Right cardiac atrium (tissue), 5 donors: ENCODE results near the gene PIP. TPM values are rescaled to one million over a fixed set of nuclear protein-coding genes. Genes with fewer than 3 reads are reported as not detected.
"Not testable (repeated sequence)": the region's sequence is repeated elsewhere in the genome, so short reads cannot be mapped to it uniquely, and the experiment has no call there.

Experiments
- ATAC-seq, 2 donors: fragments of 200-7000 bp; cut with Tn5 transposase; one replicate each; pipeline versions ENCODE4 v1.8.0 to v1.9.1; 2020; ENCODE audit warnings: moderate library complexity in 2 of 2, mild to moderate bottlenecking in 1 of 2
- DNase-seq, 3 donors: peaks; one replicate each; pipeline ENCODE4 v3.0.0-alpha.2; 2020
- H3K27ac ChIP-seq: one replicate; pipeline ENCODE4 v1.5.1; 2013; ENCODE audit warnings: mild to moderate bottlenecking, low read length, control low read depth, moderate library complexity
- H3K27me3 ChIP-seq: one replicate; pipeline ENCODE4 v1.6.1; 2013; ENCODE audit not compliant: control insufficient read depth, insufficient read depth
- H3K4me1 ChIP-seq: one replicate; pipeline ENCODE4 v1.6.1; 2013; ENCODE audit warnings: low read length; ENCODE audit not compliant: control insufficient read depth, insufficient read depth
- H3K4me3 ChIP-seq: one replicate; pipeline ENCODE4 v1.5.1; 2013; ENCODE audit warnings: low read length, control low read depth
- H3K9me3 ChIP-seq: one replicate; pipeline ENCODE4 v1.6.1; 2013; ENCODE audit warnings: low read length; ENCODE audit not compliant: control insufficient read depth
- WGBS: extraction: QIAGEN DNeasy Blood & Tissue Kit; methylation state at CpG from one replicate; pipeline ENCODE4 v1.1.7; 2013; 5-methylcytosine and 5-hydroxymethylcytosine counted together
- intact Hi-C, 4 donors: fragments of 100-400 bp; cut with DNase I; formaldehyde crosslinking; loops; one replicate each; pipeline versions ENCODE4 v1.11.0 to v1.14.0; 2022 to 2023
- polyA plus RNA-seq: library from polyadenylated mRNA; stranded (reverse); fragments of 200-250 nt; gene quantifications from one replicate; pipeline ENCODE4 v1.2.3, GENCODE V29; 2013
- total RNA-seq, 4 donors: library from RNA; stranded (reverse); fragmentation: NEBNext Ultra II Directional; extraction: Animal tissue kit (Norgen Biotek cat#: 25700); gene quantifications; one replicate each; pipeline ENCODE4 v1.2.1, GENCODE V29; 2021
- donor health status: healthy with polysubstance abuse.
- donor health status: DM: no; HTN: yes; CAD: no.
- donor health status: DM: no; HTN: no; CAD: no.
- donor health status: DM: no; HTN: yes; CAD: no; lungs with severe emphysema.
- donor health status: DM: yes; HTN: yes; CAD: no.

The PIP gene
- total and polyA plus RNA-seq, 5 donors: not detected

DNA sequence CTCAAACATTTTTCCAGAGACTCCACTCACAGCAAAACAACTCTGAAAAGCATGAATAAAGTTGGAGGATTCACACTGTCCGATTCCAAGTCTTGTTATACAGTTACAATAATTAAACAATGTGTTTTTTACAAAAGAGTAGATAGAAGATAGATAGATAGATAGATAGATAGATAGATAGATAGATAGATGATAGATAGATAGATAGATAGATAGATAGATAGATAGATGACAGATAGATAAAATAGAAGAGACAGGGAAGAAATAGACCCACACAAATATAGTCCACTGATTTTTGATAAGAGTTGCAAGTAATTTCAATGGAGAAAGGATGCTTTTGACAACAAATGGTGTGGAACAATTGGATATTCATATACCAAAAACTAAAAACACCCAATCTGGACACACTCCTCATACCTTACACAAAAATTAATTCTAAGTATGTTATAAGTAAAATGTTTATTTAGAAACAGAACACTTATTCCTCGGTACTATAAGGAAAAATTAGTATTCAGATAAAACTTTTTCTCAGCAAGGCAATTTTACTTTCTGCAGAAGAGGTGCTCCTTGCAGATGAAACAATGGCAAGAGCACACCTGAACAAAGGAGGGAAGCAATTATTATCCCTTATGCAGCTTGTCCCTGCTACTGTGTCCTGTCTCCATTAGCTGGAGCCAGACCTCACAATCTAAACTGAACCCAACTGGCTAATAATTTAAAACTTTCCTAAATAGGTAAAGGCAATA, 45.7 kb downstream of the PIP start:
- no peak for ATAC-seq
- intact Hi-C loops: no loop called here

DNA sequence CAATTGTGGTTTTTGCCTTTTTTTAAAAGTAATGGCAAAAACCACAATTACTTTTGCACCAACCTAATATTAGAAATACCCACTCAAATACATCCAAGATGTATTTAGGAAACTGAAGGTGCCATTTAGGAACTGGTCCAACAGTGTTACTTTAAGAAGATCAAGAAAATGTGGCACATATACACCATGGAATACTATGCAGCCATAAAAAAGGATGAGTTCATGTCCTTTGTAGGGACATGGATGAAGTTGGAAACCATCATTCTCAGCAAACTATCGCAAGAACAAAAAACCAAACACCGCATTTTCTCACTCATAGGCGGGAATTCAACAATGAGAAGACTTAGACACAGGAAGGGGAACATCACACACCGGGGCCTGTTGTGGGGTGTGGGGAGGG, 48.9 kb downstream of the PIP start:
- H3K4me1 ChIP-seq, DNase-seq, H3K4me3 ChIP-seq, H3K27me3 ChIP-seq, ATAC-seq, intact Hi-C loops, H3K9me3 ChIP-seq, H3K27ac ChIP-seq: not testable (repeated sequence)
- 84% methylated on average over 4 of the region's 4 CpGs for WGBS

More for the DNA sequence above, 45.7 kb downstream of the PIP start:
- WGBS: 79% methylated on average over 2 of the region's 2 CpGs
- no peak for DNase-seq
- H3K4me3 ChIP-seq: no peak overlapping the region
- no peaks in the 10 kb centered on the region for H3K27me3 ChIP-seq
- H3K9me3 ChIP-seq: no peaks in the 10 kb centered on the region
- H3K4me1 ChIP-seq: no peaks in the 10 kb centered on the region
- H3K27ac ChIP-seq: no peak overlapping the region

DNA sequence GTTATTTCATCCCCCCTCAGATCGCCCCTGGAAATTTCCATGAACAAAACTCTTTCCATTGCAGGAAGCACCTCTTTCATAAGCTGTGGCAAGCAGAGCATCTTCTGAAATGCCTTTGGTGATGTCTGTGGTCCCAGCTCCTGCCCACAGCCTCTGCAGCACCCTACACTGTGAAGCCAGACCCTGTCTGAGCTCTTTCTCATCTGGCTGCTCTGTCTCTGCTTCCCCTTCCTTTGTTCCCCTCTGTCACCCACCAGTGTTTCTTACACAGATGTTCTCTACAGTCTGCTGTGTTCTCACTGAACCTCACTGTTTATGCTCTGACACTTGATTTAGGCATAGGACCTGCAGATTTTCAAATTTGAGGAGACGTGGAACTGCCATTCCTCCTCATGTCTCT, 49.5 kb downstream of the PIP start:
- WGBS: 81% methylated on average over 2 of the region's 2 CpGs

DNA sequence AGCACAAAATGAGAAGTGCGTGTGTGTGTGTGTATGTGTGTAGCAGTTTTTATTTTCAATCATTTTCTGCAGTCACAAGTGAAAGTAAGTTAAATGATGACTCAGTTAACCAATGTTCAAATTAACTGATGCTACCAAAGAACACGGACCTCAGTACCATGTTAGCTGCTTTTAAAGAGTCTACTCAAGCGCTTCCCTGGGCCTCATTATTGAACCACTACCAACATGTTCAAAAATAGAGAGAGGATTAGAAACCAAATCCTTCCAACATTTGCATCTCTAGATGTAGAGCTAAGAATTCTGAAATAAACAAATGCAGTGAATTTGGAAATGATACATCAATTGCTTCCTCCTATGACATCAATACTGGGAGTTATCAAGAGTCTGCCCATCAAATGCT, 51.1 kb downstream of the PIP start, which contains the start of gene TAS2R39:
TAS2R39 (plus strand) TSS at position 396 of the 400 bp plus-strand sequence; CDS start at position 396, 0 bp downstream.
- Histone ChIP-seq H3K4me1 (no peaks in the 10 kb centered on the region), H3K27ac (no peak within 1 kb of the TSS), H3K4me3 (no peak within 1 kb of the TSS), H3K27me3 (no peaks in the 10 kb centered on the region), H3K9me3 (no peaks in the 10 kb centered on the region)
- 85% methylated on average over 3 of the region's 3 CpGs for WGBS
- DNase-seq (no peak), ATAC-seq (no peak)
- intact Hi-C loops: no loop called here

More for the DNA sequence above, 49.5 kb downstream of the PIP start:
- no peak for ATAC-seq
- intact Hi-C loops: no loop called here
- no peaks in the 10 kb centered on the region for H3K27me3 ChIP-seq
- no peak overlapping the region for H3K27ac ChIP-seq
- no peaks in the 10 kb centered on the region for H3K4me1 ChIP-seq
- no peak for DNase-seq
- H3K4me3 ChIP-seq: no peak overlapping the region
- H3K9me3 ChIP-seq: no peaks in the 10 kb centered on the region

DNA sequence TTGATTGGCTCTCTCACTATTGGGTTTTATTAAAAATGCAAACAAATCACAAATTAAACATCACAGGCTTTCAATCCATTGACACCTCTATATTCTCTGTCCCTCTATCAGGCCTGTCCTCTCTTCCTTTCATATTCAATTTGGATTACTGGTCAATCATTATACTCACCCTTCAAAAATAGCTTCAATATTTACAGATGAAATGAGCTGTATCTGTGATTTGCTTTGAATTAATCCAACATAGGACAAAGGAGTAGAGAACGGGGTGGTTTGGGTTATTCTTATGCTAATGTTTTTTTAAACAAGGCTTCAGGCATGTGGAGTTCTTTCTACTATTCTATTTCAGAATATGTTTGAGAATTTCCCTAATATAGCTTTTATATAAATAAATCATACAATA, 53.7 kb downstream of the PIP start:
- H3K4me3 ChIP-seq: no peak overlapping the region
- H3K27ac ChIP-seq: no peak overlapping the region
- no peaks in the 10 kb centered on the region for H3K27me3 ChIP-seq
- no peaks in the 10 kb centered on the region for H3K9me3 ChIP-seq
- no peak for ATAC-seq
- 67% methylated on average over 1 of the region's 1 CpG for WGBS
- intact Hi-C loops: no loop called here
- DNase-seq: no peak
- H3K4me1 ChIP-seq: no peaks in the 10 kb centered on the region

DNA sequence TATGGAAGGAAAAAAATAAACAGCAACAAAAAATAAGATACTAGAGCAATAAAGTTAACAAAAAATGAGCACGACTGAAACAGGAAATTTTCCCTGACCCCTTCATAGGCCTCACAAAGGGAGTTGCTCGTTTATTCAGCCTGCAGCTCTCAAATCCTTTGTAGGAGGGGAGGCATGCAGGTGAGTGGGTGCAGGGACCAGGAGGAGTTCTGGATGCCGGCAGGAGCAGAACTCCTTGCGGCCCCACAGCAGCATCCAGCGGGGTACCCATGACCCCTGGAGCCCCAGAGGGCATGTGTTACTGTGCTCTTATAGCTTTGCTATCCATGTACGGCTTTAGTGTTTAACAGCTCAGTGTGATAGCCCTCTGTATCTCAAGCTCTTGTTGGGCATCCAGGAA, 57.1 kb downstream of the PIP start:
- DNase-seq (no peak), ATAC-seq (no peak)
- no peaks in the 10 kb centered on the region for H3K27me3 ChIP-seq
- H3K9me3 ChIP-seq: no peaks in the 10 kb centered on the region
- no peak overlapping the region for H3K27ac ChIP-seq
- H3K4me1 ChIP-seq: no peaks in the 10 kb centered on the region
- intact Hi-C loops: no loop called here
- 67% methylated on average over 6 of the region's 6 CpGs for WGBS
- no peak overlapping the region for H3K4me3 ChIP-seq

Other genes with a start within 250 kb of the PIP start
- gene TRPV6, start 246.3 kb upstream of the PIP start, total RNA-seq: not detected
- not detected for gene TRPV6, start 246.3 kb upstream of the PIP start, polyA plus RNA-seq
- gene TRPV5, start 198.3 kb upstream of the PIP start, total RNA-seq: not detected
- not detected for gene TRPV5, start 198.3 kb upstream of the PIP start, polyA plus RNA-seq
- gene LLCFC1, start 192.6 kb upstream of the PIP start, total RNA-seq: not detected
- not detected for gene LLCFC1, start 192.6 kb upstream of the PIP start, polyA plus RNA-seq
- gene KEL, start 169.7 kb upstream of the PIP start, total RNA-seq: 1 to 10 TPM in 1 of 4 donors, under 1 TPM in 2, not detected in 1; 0.25 to 1.6 (median 0.60) TPM
- gene KEL, start 169.7 kb upstream of the PIP start, polyA plus RNA-seq: 0.29 TPM
- gene OR9A2, start 104.9 kb upstream of the PIP start, total RNA-seq: not detected
- not detected for gene OR9A2, start 104.9 kb upstream of the PIP start, polyA plus RNA-seq
- not detected for gene OR6V1, start 79.7 kb upstream of the PIP start, total RNA-seq
- not detected for gene OR6V1, start 79.7 kb upstream of the PIP start, polyA plus RNA-seq
- gene TAS2R39, start 51.3 kb downstream of the PIP start, total RNA-seq: not detected
- gene TAS2R39, start 51.3 kb downstream of the PIP start, polyA plus RNA-seq: not detected
- not detected for gene TAS2R40, start 90.0 kb downstream of the PIP start, total RNA-seq
- not detected for gene TAS2R40, start 90.0 kb downstream of the PIP start, polyA plus RNA-seq
- 100 to 1,000 TPM; 182 to 249 (median 234) TPM for gene GSTK1, start 131.4 kb downstream of the PIP start, total RNA-seq
- gene GSTK1, start 131.4 kb downstream of the PIP start, polyA plus RNA-seq: 280 TPM
- gene TMEM139, start 152.9 kb downstream of the PIP start, total RNA-seq: 1 to 10 TPM; 3.6 to 5.9 (median 4.5) TPM
- 10.9 TPM for gene TMEM139, start 152.9 kb downstream of the PIP start, polyA plus RNA-seq
- gene CASP2, start 156.3 kb downstream of the PIP start, total RNA-seq: 10 to 100 TPM in 3 of 4 donors, 1 to 10 TPM in 1; 9.2 to 10.6 (median 10.2) TPM
- gene CASP2, start 156.3 kb downstream of the PIP start, polyA plus RNA-seq: 4.5 TPM
- not detected for gene CLCN1, start 184.0 kb downstream of the PIP start, total RNA-seq
- not detected for gene CLCN1, start 184.0 kb downstream of the PIP start, polyA plus RNA-seq
- gene FAM131B, start 230.6 kb downstream of the PIP start, total RNA-seq: under 1 TPM; 0.21 to 0.51 (median 0.39) TPM
- 0.27 TPM for gene FAM131B, start 230.6 kb downstream of the PIP start, polyA plus RNA-seq
- 100 to 1,000 TPM in 1 of 4 donors, 10 to 100 TPM in 3; 80.1 to 127 (median 92.6) TPM for gene ZYX, start 249.3 kb downstream of the PIP start, total RNA-seq
- 74.7 TPM for gene ZYX, start 249.3 kb downstream of the PIP start, polyA plus RNA-seq